Skeletal muscle tissue (tissue), 4 donors: ENCODE measurements around the gene SH2D3A. TPM values are rescaled to one million over a fixed set of nuclear protein-coding genes. Genes with fewer than 3 reads are reported as not detected.

Experiments
- H3K27ac ChIP-seq: one replicate; pipeline ENCODE4 v1.7.0; 2013; ENCODE audit warnings: mild to moderate bottlenecking, low read depth, low read length, inconsistent platforms
- H3K27me3 ChIP-seq, 3 donors: one replicate each; pipeline ENCODE4 v1.7.0; 2013; ENCODE audit warnings: low read length in 3 of 3; ENCODE audit not compliant: control insufficient read depth in 3 of 3, insufficient read depth in 3 of 3
- H3K36me3 ChIP-seq, 3 donors: one replicate each; pipeline ENCODE4 v1.7.0; 2013; ENCODE audit warnings: low read length in 3 of 3; ENCODE audit not compliant: control insufficient read depth in 3 of 3, insufficient read depth in 3 of 3
- H3K4me1 ChIP-seq, 3 donors: one replicate each; pipeline ENCODE4 v1.7.0; 2013; ENCODE audit warnings: low read length in 3 of 3, mild to moderate bottlenecking in 3 of 3; ENCODE audit not compliant: control insufficient read depth in 3 of 3, insufficient read depth in 3 of 3
- H3K4me3 ChIP-seq, 3 donors: one replicate each; pipeline ENCODE4 v1.7.0; 2013; ENCODE audit warnings: low read length in 3 of 3
- H3K9ac ChIP-seq, 3 donors: one replicate each; pipeline ENCODE4 v1.7.0; 2013; ENCODE audit warnings: low read length in 3 of 3, mild to moderate bottlenecking in 3 of 3, moderate library complexity in 2 of 3, low read depth in 1 of 3
- H3K9me3 ChIP-seq, 3 donors: one replicate each; pipeline ENCODE4 v1.7.0; 2013; ENCODE audit warnings: low read length in 3 of 3; ENCODE audit not compliant: control insufficient read depth in 3 of 3
- total RNA-seq: library from RNA; depleted of rRNA; stranded (reverse); fragments of >200 nt; gene quantifications from one replicate; pipeline ENCODE4 v1.2.3, GENCODE V29; 2014
- donor health status: Osteomylitis.

The SH2D3A gene
- total RNA-seq, 1 donor from 2014 or later = not detected

- Histone ChIP-seq H3K4me3 (no peak overlapping the region), H3K36me3 (peaks cover 14 to 23% (median 14%) of the 10 kb centered on the region in 3 donors), H3K4me1 (peaks cover 16 to 21% (median 20%) of the 10 kb centered on the region in 3 donors), H3K27me3 (no peaks in the 10 kb centered on the region), H3K9me3 (no peaks in the 10 kb centered on the region), H3K9ac (no peak overlapping the region), H3K27ac (no peak overlapping the region)
These were observed 33.7 kb downstream of the SH2D3A start for GRCh38 chr19:6733338-6734095.

- no peak overlapping the region for H3K4me3 ChIP-seq
- H3K4me1 ChIP-seq = peaks cover 10 to 14% (median 13%) of the 10 kb centered on the region in 3 donors
- H3K9me3 ChIP-seq = no peaks in the 10 kb centered on the region
- no peak overlapping the region for H3K9ac ChIP-seq
- H3K27ac ChIP-seq = no peak overlapping the region
- peaks cover 14 to 23% (median 14%) of the 10 kb centered on the region in 3 donors for H3K36me3 ChIP-seq
- H3K27me3 ChIP-seq = no peaks in the 10 kb centered on the region
These were observed 34.4 kb downstream of the SH2D3A start for GRCh38 chr19:6732803-6733337.

GRCh38 chr19:6731822-6732221 lies 35.4 kb downstream of the SH2D3A start:
- H3K4me3 ChIP-seq = no peak overlapping the region
- no peak overlapping the region for H3K9ac ChIP-seq
- no peak overlapping the region for H3K27ac ChIP-seq
- H3K27me3 ChIP-seq = peaks cover 0 to 2% (median 0%) of the 10 kb centered on the region in 3 donors
- peaks cover 14 to 23% (median 14%) of the 10 kb centered on the region in 3 donors for H3K36me3 ChIP-seq
- peaks cover 9 to 12% (median 11%) of the 10 kb centered on the region in 3 donors for H3K4me1 ChIP-seq
- H3K9me3 ChIP-seq = no peaks in the 10 kb centered on the region

- Histone ChIP-seq H3K4me3 (no peak overlapping the region), H3K27ac (no peak overlapping the region), H3K9me3 (no peaks in the 10 kb centered on the region), H3K9ac (no peak overlapping the region), H3K4me1 (peaks cover 2 to 5% (median 4%) of the 10 kb centered on the region in 3 donors), H3K36me3 (peaks cover 14 to 23% (median 14%) of the 10 kb centered on the region in 3 donors), H3K27me3 (peaks cover 0 to 2% (median 0%) of the 10 kb centered on the region in 3 donors)
These were observed 36.1 kb downstream of the SH2D3A start for GRCh38 chr19:6730941-6731670.

- peaks cover 14 to 23% (median 14%) of the 10 kb centered on the region in 3 donors for H3K36me3 ChIP-seq
- no peak overlapping the region for H3K27ac ChIP-seq
- no peaks in the 10 kb centered on the region for H3K9me3 ChIP-seq
- H3K4me3 ChIP-seq = no peak overlapping the region
- H3K4me1 ChIP-seq = no peaks in the 10 kb centered on the region
- H3K27me3 ChIP-seq = peaks cover 0 to 2% (median 0%) of the 10 kb centered on the region in 3 donors
- no peak overlapping the region for H3K9ac ChIP-seq
These were observed 37.0 kb downstream of the SH2D3A start for GRCh38 chr19:6730153-6730804.

GRCh38 chr19:6729573-6730152 lies 37.6 kb downstream of the SH2D3A start:
- Histone ChIP-seq H3K36me3 (peaks cover 14 to 23% (median 14%) of the 10 kb centered on the region in 3 donors), H3K9ac (no peak overlapping the region), H3K27me3 (peaks cover 0 to 2% (median 0%) of the 10 kb centered on the region in 3 donors), H3K27ac (no peak overlapping the region), H3K4me1 (no peaks in the 10 kb centered on the region), H3K4me3 (no peak overlapping the region), H3K9me3 (no peaks in the 10 kb centered on the region)

- H3K27ac ChIP-seq = no peak overlapping the region
- H3K4me3 ChIP-seq = no peak overlapping the region
- no peak overlapping the region for H3K9ac ChIP-seq
- H3K9me3 ChIP-seq = no peaks in the 10 kb centered on the region
- peaks cover 0 to 3% (median 0%) of the 10 kb centered on the region in 3 donors for H3K4me1 ChIP-seq
- peaks cover 13 to 19% (median 14%) of the 10 kb centered on the region in 3 donors for H3K36me3 ChIP-seq
- peaks cover 0 to 2% (median 0%) of the 10 kb centered on the region in 3 donors for H3K27me3 ChIP-seq
These were observed 38.9 kb downstream of the SH2D3A start for GRCh38 chr19:6728346-6728745.

GRCh38 chr19:6725513-6726231 lies 41.6 kb downstream of the SH2D3A start:
- Histone ChIP-seq H3K27me3 (peaks cover 0 to 7% (median 2%) of the 10 kb centered on the region in 3 donors), H3K27ac (no peak overlapping the region), H3K9ac (no peak overlapping the region), H3K4me3 (no peak overlapping the region), H3K9me3 (no peaks in the 10 kb centered on the region), H3K36me3 (no peaks in the 10 kb centered on the region), H3K4me1 (peaks cover 0 to 7% (median 0%) of the 10 kb centered on the region in 3 donors)
